ENCODE measurements around the gene NCKAP5.

The NCKAP5 gene

DNA sequence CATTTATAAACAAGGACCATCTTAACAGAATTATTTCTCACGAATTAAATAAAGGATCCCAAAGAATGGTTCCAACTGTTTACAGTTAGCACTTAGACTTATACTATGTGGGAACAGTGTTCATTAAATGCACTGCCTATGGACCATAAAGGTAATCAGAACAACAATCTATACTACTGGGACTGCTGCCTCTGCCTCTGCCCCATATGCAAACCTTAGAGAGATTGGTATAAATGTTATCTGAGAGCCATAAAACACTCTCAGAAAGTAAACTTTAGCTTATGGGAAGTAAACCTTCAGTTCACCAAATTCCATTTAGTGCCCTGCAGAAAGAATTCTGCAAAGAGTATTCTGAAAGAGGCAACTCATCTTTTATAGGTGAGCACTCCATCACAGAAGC is 448.0 kb downstream of the NCKAP5 start:
- no peak overlapping the region for H3K27ac ChIP-seq (ENCODE audit: low read length)
- DNase-seq: no peak
- H3K27me3 ChIP-seq (ENCODE audit: insufficient read depth, low read length, poor library complexity): no peaks in the 10 kb centered on the region
- H3K4me1 ChIP-seq (ENCODE audit: insufficient read depth, low read length): no peaks in the 10 kb centered on the region
- H4K20me1 ChIP-seq (ENCODE audit: insufficient read depth, low read length): no peaks in the 10 kb centered on the region
- H3K36me3 ChIP-seq (ENCODE audit: insufficient read depth, low read length): no peaks in the 10 kb centered on the region
- ATAC-seq (ENCODE audit: insufficient read depth, low read depth): no peak
- H3K4me3 ChIP-seq (ENCODE audit: low read depth in 1 of 2, low read length in 2 of 2): no peak overlapping the region
- H3K9me3 ChIP-seq (ENCODE audit: insufficient read depth, low read length, severe bottlenecking): no peaks in the 10 kb centered on the region
- no peak overlapping the region for H2AFZ ChIP-seq (ENCODE audit: low read depth, low read length)
- no peak overlapping the region for H3K4me2 ChIP-seq (ENCODE audit: insufficient read depth, low read length)
- no peak overlapping the region for H3K9ac ChIP-seq (ENCODE audit: low read depth, low read length)
- H3K79me2 ChIP-seq (ENCODE audit: insufficient read depth, low read length): no peaks in the 10 kb centered on the region
- TF ChIP-seq EZH2 (IDR thresholded peaks at IDR 0.05; ENCODE audit: borderline replicate concordance, low read depth, low read length, severe bottlenecking): no peak
- TF ChIP-seq, protein P1, sequence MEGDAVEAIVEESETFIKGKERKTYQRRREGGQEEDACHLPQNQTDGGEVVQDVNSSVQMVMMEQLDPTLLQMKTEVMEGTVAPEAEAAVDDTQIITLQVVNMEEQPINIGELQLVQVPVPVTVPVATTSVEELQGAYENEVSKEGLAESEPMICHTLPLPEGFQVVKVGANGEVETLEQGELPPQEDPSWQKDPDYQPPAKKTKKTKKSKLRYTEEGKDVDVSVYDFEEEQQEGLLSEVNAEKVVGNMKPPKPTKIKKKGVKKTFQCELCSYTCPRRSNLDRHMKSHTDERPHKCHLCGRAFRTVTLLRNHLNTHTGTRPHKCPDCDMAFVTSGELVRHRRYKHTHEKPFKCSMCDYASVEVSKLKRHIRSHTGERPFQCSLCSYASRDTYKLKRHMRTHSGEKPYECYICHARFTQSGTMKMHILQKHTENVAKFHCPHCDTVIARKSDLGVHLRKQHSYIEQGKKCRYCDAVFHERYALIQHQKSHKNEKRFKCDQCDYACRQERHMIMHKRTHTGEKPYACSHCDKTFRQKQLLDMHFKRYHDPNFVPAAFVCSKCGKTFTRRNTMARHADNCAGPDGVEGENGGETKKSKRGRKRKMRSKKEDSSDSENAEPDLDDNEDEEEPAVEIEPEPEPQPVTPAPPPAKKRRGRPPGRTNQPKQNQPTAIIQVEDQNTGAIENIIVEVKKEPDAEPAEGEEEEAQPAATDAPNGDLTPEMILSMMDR (IDR thresholded peaks at IDR 0.05; ENCODE audit: borderline replicate concordance, extremely low read depth, low read length, poor library complexity, severe bottlenecking): no peak

DNA sequence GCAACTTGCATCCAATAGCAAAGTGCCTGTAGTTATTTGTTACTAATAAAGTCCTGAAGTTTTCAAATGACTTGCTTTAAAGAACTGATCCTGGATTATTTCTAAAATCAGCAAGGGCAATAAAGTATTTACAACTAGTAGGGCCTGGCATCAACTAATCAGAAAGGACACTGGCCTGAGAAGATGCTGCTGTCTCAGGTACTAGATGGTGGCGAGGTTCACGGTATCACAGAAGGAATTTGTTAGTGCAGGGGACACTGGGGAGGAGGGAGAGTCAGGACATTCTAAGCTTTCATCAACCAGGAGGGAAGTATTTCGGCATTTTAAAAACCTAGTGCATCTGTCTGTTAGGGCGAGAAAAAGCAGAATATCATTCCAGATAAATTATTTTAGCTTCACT is 458.1 kb downstream of the NCKAP5 start:
- TF ChIP-seq, protein P1 (IDR thresholded peaks at IDR 0.05; ENCODE audit: borderline replicate concordance, extremely low read depth, low read length, poor library complexity, severe bottlenecking): no peak
- TF ChIP-seq EZH2 (IDR thresholded peaks at IDR 0.05; ENCODE audit: borderline replicate concordance, low read depth, low read length, severe bottlenecking): no peak
- Histone ChIP-seq H3K4me3 (ENCODE audit: low read depth in 1 of 2, low read length in 2 of 2) (no peak overlapping the region), H2AFZ (ENCODE audit: low read depth, low read length) (no peak overlapping the region), H3K27ac (ENCODE audit: low read length) (no peak overlapping the region), H3K27me3 (ENCODE audit: insufficient read depth, low read length, poor library complexity) (no peaks in the 10 kb centered on the region), H4K20me1 (ENCODE audit: insufficient read depth, low read length) (no peaks in the 10 kb centered on the region), H3K9me3 (ENCODE audit: insufficient read depth, low read length, severe bottlenecking) (no peaks in the 10 kb centered on the region), H3K4me2 (ENCODE audit: insufficient read depth, low read length) (no peak overlapping the region), H3K79me2 (ENCODE audit: insufficient read depth, low read length) (no peaks in the 10 kb centered on the region), H3K4me1 (ENCODE audit: insufficient read depth, low read length) (no peaks in the 10 kb centered on the region), H3K36me3 (ENCODE audit: insufficient read depth, low read length) (no peaks in the 10 kb centered on the region), H3K9ac (ENCODE audit: low read depth, low read length) (no peak overlapping the region)
- ATAC-seq (ENCODE audit: insufficient read depth, low read depth) (no peak), DNase-seq (no peak)

DNA sequence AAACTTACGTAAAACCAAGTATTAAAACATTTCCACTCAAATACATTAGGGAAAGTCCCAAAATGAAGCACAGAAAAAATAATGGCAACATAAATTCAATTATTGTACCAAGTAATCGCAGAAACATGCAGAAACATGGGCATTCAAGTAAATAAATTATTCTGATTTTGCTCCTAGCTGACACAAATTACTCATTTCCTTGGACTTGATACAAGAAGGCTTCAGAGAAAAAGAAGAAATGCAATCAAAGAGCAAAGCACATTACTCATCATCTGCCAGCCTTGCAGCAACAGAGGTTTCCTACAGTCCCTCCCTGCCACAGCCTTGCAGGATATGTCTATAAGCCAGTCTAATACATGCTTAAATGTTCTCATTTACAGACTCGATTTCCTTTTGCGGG is 458.5 kb downstream of the NCKAP5 start:
- H3K4me3 ChIP-seq (ENCODE audit: low read depth in 1 of 2, low read length in 2 of 2): no peak overlapping the region
- H3K4me2 ChIP-seq (ENCODE audit: insufficient read depth, low read length): no peak overlapping the region
- H3K27me3 ChIP-seq (ENCODE audit: insufficient read depth, low read length, poor library complexity): no peaks in the 10 kb centered on the region
- H3K27ac ChIP-seq (ENCODE audit: low read length): no peak overlapping the region
- no peak for TF ChIP-seq EZH2 (IDR thresholded peaks at IDR 0.05; ENCODE audit: borderline replicate concordance, low read depth, low read length, severe bottlenecking)
- TF ChIP-seq, protein P1 (IDR thresholded peaks at IDR 0.05; ENCODE audit: borderline replicate concordance, extremely low read depth, low read length, poor library complexity, severe bottlenecking): no peak
- H3K4me1 ChIP-seq (ENCODE audit: insufficient read depth, low read length): no peaks in the 10 kb centered on the region
- no peak overlapping the region for H3K9ac ChIP-seq (ENCODE audit: low read depth, low read length)
- H3K79me2 ChIP-seq (ENCODE audit: insufficient read depth, low read length): no peaks in the 10 kb centered on the region
- no peaks in the 10 kb centered on the region for H3K36me3 ChIP-seq (ENCODE audit: insufficient read depth, low read length)
- H2AFZ ChIP-seq (ENCODE audit: low read depth, low read length): no peak overlapping the region
- DNase-seq: no peak
- H3K9me3 ChIP-seq (ENCODE audit: insufficient read depth, low read length, severe bottlenecking): no peaks in the 10 kb centered on the region
- no peaks in the 10 kb centered on the region for H4K20me1 ChIP-seq (ENCODE audit: insufficient read depth, low read length)
- no peak for ATAC-seq (ENCODE audit: insufficient read depth, low read depth)

All from DND-41 (cell line).